ENCODE measurements around the gene GCLM.
"Not testable (repeated sequence)": the region's sequence is repeated elsewhere in the genome, so short reads cannot be mapped to it uniquely, and the experiment has no call there.

GCLM gene, protein sequence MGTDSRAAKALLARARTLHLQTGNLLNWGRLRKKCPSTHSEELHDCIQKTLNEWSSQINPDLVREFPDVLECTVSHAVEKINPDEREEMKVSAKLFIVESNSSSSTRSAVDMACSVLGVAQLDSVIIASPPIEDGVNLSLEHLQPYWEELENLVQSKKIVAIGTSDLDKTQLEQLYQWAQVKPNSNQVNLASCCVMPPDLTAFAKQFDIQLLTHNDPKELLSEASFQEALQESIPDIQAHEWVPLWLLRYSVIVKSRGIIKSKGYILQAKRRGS

DNA sequence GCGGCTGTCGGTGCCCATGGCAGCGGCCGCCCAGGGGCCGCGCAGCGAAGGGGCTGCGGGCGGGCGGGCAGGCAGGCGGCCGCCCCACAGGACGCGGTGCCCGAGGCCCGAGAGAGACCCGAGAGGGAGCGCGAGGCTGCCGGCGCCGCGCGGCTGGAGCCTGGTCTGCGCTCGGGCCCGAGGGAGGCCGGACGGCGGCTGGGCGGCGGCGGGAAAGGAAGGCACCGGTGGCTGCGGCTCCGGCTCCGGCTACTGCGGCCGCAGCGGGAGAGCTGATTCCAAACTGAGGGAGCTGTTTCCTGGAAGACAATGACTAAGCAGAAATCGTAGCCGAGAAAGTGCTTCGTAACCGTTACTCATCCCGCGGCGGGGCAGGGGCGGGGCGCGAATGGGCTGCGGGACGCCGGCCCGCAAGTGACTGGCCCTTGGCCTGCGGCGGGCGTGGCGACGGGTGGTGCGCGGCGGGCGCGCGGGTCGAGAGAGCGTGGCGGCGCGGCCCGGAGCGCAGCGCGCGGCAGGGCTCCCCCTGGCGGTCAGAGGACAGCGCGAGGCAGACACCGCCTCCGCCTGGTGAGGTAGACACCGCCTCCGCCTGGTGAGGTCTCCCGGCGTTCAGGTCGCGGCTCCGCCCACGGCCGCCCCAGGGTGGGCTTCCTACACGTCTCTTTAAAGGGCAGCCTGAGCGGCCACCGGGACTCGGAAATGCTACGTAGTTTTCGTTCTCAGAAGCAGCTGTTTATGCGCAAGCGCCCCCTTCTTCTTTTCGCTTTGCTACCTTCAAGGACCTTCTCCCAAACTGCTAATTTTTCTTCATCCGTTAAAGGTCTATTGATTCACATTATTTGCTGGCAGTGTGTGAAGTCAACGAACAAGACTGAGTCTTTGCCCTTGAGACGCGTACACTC lies at the start of gene GCLM:
Gene GCLM (minus strand): TSS at position 285 of the 905 bp plus-strand sequence. CDS start 267 bp downstream, at position 18.
- peak; percentile 89 for TF ChIP-seq ZFX (IDR thresholded peaks at IDR 0.05)
- TF ChIP-seq, protein P1, sequence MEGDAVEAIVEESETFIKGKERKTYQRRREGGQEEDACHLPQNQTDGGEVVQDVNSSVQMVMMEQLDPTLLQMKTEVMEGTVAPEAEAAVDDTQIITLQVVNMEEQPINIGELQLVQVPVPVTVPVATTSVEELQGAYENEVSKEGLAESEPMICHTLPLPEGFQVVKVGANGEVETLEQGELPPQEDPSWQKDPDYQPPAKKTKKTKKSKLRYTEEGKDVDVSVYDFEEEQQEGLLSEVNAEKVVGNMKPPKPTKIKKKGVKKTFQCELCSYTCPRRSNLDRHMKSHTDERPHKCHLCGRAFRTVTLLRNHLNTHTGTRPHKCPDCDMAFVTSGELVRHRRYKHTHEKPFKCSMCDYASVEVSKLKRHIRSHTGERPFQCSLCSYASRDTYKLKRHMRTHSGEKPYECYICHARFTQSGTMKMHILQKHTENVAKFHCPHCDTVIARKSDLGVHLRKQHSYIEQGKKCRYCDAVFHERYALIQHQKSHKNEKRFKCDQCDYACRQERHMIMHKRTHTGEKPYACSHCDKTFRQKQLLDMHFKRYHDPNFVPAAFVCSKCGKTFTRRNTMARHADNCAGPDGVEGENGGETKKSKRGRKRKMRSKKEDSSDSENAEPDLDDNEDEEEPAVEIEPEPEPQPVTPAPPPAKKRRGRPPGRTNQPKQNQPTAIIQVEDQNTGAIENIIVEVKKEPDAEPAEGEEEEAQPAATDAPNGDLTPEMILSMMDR (conservative IDR thresholded peaks at IDR 0.05): peak; percentile 99
- H3K27ac ChIP-seq: peak within 1 kb of the TSS; percentile 86

DNA sequence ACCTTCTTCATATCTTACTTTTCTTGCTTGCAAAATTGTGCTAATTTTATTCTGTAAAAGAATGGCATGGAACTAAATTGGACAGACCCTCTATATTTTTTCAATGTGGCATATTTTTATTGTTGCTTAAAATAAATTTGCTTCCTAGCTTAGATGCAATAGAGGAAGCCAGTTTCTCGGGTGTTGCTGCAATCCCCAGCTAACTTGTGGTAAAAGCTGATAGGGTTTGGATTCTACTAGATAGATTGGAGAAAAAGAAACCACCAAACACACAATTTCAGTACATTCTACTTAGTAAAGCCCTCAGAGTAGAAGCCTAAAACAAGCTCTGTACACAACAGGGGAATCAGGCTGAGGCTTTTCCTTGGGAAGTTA lies 49.5 kb upstream of the GCLM start:
- no peak overlapping the region for H3K27ac ChIP-seq
- TF ChIP-seq, protein P1 (conservative IDR thresholded peaks at IDR 0.05): no peak
- no peak for TF ChIP-seq ZFX (IDR thresholded peaks at IDR 0.05)

- TF ChIP-seq, protein P1 (conservative IDR thresholded peaks at IDR 0.05): no peak
- TF ChIP-seq ZFX (IDR thresholded peaks at IDR 0.05): no peak
- H3K27ac ChIP-seq: no peak overlapping the region
These were observed 48.9 kb upstream of the GCLM start for GRCh38 chr1:93958032-93958725.

DNA sequence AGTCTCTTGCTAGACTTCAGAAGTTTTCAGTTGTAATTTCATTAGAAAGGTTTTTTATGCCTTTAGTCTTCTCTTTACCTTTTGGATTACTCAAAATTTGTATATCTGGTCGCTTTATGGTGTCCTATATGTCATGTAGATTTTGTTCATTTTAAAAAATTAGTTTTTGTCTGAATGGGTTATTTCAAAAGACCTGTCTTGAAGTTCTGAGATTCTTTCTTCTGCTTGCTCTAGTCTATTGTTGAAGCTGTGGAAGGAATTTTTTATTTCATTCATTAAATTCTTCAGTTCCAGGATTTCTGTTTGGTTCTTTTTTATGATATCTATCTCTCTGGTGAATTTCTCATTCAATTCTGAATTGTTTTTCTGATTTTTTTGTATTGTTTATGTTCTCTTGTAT lies 46.5 kb upstream of the GCLM start:
- TF ChIP-seq ZFX (IDR thresholded peaks at IDR 0.05): no peak
- TF ChIP-seq, protein P1 (conservative IDR thresholded peaks at IDR 0.05): no peak
- no peak overlapping the region for H3K27ac ChIP-seq

DNA sequence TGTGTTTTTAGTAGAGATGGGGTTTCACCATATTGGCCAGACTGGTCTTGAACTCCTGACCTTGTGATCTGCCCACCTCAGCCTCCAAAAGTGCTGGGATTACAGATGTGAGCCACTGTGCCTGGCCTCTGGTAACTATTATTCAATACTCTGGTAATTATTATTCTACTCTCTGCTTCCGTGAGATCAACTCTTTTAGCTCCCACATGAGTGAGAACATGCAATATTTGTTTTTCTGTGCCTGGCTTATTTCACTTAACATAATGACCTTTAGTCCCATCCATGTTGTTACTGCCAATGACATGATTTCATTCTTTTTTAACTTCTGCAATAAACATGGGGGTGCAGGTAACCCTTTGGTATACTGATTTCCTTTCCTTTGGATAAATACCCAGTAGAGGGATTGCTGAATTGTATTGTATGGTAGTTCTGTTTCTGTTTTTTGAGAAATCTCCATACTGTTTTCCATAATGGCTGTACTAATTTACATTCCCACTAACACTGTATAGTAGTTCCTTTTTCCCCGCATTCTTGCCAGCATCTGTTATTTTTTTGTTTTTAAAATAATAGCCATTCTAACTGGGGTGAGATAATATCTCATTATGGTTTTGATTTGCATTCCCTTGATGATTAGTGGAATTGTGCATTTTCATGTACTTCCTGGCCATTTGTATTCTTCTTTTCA lies 37.9 kb upstream of the GCLM start:
- H3K27ac ChIP-seq: not testable (repeated sequence)

- TF ChIP-seq, protein P1 (conservative IDR thresholded peaks at IDR 0.05): no peak
- TF ChIP-seq ZFX (IDR thresholded peaks at IDR 0.05): no peak
- H3K27ac ChIP-seq: no peak overlapping the region
These were observed 29.4 kb upstream of the GCLM start for GRCh38 chr1:93938461-93939145.

GRCh38 chr1:93937997-93938396 lies 28.8 kb upstream of the GCLM start:
- no peak overlapping the region for H3K27ac ChIP-seq
- TF ChIP-seq ZFX (IDR thresholded peaks at IDR 0.05): no peak
- TF ChIP-seq, protein P1 (conservative IDR thresholded peaks at IDR 0.05): no peak

All from C4-2B (cell line).